ENCODE data around the gene PTPN14.
"Not testable (repeated sequence)": the region's sequence is repeated elsewhere in the genome, so short reads cannot be mapped to it uniquely, and the experiment has no call there.

PTPN14 gene

DNA sequence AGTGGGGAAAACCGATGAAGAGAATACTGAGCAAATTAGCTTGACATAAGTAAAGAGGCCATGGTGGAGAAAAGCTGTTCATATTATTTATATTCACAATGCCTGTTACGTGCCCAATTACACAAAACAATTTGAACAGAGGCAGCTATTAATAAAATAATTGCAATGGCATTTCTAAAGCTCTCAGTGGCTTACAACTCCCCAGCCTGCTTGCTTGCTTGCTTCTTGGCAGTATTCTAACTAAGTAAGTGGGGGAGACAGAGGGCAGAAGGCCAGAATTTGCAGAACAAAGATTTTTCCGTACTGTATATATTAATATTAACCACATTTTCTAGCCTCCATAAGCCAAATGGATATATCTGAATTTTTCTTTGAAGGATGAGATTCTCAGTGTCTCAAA lies 12.9 kb downstream of the PTPN14 start:
- H3K4me3 Mint-ChIP-seq, result no peak overlapping the region
- no peaks in the 10 kb centered on the region for H3K9me3 Mint-ChIP-seq

DNA sequence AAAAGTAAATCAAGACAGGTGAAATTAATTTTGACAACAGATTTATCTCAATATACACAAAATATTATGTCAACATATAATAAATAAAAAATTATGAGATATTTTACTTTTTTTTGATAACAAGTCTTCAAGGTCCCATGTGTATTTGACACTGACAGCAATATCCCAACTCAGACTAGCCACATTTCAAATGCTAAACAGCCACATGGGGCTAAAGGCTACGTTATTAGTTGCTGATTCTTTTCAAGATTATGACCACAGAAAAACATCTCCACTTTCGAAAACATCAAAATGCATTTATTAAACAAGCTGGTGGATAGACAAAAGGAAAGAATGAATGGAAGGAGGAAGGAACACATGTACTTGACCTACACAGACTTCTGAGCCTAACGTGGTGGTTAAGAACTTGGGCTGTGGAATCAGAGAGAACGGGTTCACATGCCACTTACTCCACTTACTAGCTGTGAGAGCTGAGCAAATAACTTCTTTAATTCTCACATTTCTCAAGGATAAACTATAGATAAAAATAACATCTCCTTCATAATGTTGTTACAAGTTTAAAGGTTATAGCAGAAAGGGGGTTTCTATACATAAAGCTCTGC lies 13.4 kb downstream of the PTPN14 start:
- Mint-ChIP-seq H3K36me3 (ENCODE audit: low read depth) (no peaks in the 10 kb centered on the region), H3K4me1 (ENCODE audit: low read depth) (no peaks in the 10 kb centered on the region), H3K27ac (no peak overlapping the region), H3K9me3 (no peaks in the 10 kb centered on the region), H3K4me3 (no peak overlapping the region), H3K27me3 (peaks cover 10% of the 10 kb centered on the region)
- no peak for DNase-seq

More for the DNA sequence above, 12.9 kb downstream of the PTPN14 start:
- Mint-ChIP-seq H3K4me1 (ENCODE audit: low read depth) (no peaks in the 10 kb centered on the region), H3K36me3 (ENCODE audit: low read depth) (no peaks in the 10 kb centered on the region), H3K27me3 (peaks cover 10% of the 10 kb centered on the region), H3K27ac (no peak overlapping the region)
- no peak for DNase-seq

DNA sequence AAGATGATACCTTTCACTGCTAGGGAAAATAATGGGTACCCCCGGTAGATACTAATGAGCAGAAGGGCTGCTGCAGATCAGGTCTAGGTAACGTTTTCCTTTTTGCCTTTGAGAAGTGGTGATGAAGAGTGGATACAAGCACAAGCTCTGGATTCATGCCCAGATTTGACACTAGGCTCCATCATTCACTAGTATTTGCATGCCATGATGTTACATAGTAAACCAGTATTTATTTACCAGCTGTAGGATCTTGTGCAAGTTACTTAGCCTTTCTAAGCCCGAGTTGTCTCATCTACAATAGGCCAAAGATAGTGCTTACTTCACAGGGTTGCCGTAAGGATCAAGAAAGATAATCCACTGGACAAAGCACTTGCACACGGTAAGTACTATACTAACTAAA lies 14.2 kb downstream of the PTPN14 start:
- H3K4me3 Mint-ChIP-seq, result no peak overlapping the region
- H3K9me3 Mint-ChIP-seq, result no peaks in the 10 kb centered on the region
- H3K27me3 Mint-ChIP-seq, result peaks cover 3% of the 10 kb centered on the region
- DNase-seq, result no peak
- no peaks in the 10 kb centered on the region for H3K36me3 Mint-ChIP-seq (ENCODE audit: low read depth)
- no peak overlapping the region for H3K27ac Mint-ChIP-seq
- H3K4me1 Mint-ChIP-seq (ENCODE audit: low read depth), result no peaks in the 10 kb centered on the region

DNA sequence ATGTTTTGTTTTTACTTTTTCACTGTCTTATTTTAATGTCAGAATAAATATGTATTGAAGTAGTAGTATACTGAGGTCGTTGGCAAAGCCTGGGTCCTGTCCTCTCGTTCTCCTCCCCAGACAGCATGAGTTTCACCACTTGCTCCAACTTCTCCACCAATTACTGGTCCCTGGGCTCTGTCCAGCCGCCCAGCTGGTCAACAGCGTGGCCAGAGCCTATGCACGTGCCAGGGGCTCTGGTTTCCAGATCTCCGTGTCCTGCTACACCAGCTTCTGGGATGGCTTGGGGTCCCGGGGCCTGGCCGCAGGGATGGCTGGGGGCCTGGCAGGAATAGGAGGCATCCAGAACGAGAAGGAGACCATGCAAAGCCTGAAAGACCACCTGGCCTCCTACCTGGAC lies 19.3 kb downstream of the PTPN14 start:
- peaks cover 2% of the 10 kb centered on the region for H3K27me3 Mint-ChIP-seq
- DNase-seq, result no peak
- H3K4me3 Mint-ChIP-seq, result no peak overlapping the region
- no peaks in the 10 kb centered on the region for H3K9me3 Mint-ChIP-seq
- no peak overlapping the region for H3K27ac Mint-ChIP-seq
- H3K4me1 Mint-ChIP-seq (ENCODE audit: low read depth), result no peaks in the 10 kb centered on the region
- no peaks in the 10 kb centered on the region for H3K36me3 Mint-ChIP-seq (ENCODE audit: low read depth)

DNA sequence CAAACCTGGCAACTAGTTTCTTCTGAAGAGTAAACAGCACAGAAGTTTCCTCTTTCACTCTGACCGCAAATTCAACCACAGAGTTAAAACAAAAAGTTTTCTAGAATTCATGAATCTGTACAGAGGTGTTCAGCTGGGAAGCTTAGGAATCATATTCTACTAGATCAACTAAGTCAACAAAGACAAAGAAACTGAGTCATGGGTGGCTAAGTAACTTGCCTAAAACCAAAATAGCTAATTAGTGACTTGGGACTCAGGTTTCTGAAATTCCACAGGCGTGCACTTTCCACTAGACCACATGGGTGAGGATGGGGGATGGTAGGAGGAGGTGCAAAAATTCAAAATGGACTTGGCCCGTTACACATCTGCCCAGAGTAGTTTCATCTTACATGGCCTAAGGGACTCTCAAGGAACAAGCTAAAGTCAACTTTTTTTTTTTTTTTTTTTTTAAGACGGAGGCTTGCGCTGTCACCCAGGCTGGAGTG lies 25.8 kb downstream of the PTPN14 start:
- H3K27me3 Mint-ChIP-seq, result peaks cover 13% of the 10 kb centered on the region
- H3K27ac Mint-ChIP-seq, result no peak overlapping the region
- H3K36me3 Mint-ChIP-seq (ENCODE audit: low read depth), result no peaks in the 10 kb centered on the region
- H3K4me3 Mint-ChIP-seq, result no peak overlapping the region
- no peak for DNase-seq
- no peaks in the 10 kb centered on the region for H3K9me3 Mint-ChIP-seq
- H3K4me1 Mint-ChIP-seq (ENCODE audit: low read depth), result peaks cover 4% of the 10 kb centered on the region

DNA sequence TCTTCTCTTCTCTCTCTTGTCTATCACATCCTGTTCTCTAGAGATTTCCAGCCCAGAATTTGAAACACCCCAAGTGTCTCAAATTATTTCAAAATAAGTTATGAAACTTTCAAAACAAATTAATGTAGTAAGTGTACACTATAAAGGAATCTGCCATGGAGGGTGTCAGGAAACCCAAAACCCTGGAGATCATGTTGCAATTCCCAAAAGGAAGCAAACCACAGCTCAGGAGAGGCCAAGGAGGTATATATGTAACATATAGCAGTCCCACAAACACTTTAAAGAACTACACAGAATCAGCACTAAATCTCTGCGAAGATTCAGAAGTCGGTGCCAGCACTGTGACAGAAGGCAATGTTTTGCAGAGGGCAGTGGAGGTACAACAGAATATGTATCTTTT lies 26.6 kb downstream of the PTPN14 start:
- peaks cover 4% of the 10 kb centered on the region for H3K4me1 Mint-ChIP-seq (ENCODE audit: low read depth)
- no peaks in the 10 kb centered on the region for H3K9me3 Mint-ChIP-seq
- H3K36me3 Mint-ChIP-seq (ENCODE audit: low read depth), result no peaks in the 10 kb centered on the region
- no peak for DNase-seq
- no peak overlapping the region for H3K4me3 Mint-ChIP-seq
- H3K27me3 Mint-ChIP-seq, result peaks cover 13% of the 10 kb centered on the region
- H3K27ac Mint-ChIP-seq, result no peak overlapping the region

DNA sequence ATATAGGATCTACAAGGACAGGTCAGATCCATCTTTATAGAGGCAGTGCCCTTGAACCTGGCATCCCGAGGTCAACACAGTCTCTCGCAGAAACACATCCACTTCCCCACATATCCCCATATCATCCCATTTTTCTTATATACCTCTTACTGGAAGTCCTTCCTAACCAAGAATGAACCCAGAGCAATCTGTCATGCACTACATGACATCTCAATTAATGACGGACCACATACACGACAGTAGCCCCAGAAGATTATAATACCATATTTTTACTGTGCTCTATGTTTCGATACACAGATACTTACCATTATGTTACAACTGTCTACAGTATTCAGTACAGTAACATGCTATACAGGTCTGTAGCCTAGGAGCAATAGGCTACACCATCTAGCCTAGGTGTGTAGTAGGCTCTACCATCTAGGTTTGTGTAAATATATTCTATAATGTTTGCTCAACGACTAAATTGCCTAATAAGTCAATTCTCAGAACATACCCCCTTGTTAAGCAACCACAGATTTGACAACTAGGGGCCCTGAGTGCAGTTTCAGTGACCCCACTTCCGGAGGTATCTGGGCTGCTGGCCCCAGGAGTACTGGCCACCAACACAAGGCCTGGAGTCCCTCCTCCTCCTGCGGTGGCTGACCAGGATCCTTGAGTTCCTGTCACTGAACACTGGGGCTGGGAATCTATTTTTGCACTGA lies 28.1 kb downstream of the PTPN14 start:
- peaks cover 10% of the 10 kb centered on the region for H3K27me3 Mint-ChIP-seq

DNA sequence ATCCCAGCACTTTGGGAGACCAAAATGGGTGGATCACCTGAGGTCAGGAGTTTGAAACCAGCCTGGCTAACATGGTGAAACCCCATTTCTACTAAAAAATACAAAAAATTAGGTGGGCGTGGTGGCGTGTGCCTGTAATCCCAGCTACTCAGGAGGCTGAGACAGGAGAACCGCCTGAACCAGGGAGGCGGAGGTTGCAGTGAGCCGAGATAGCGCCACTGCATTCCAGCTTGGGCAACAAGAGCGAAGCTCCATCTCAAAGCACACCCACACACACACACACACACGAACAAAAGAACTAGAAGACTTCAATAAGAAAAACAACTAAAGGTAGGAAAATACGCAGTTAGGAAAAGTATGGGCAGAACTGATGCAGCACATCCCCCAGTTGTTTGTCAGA lies 29.9 kb downstream of the PTPN14 start:
- not testable (repeated sequence) for H3K27ac Mint-ChIP-seq

More for the DNA sequence above, 28.1 kb downstream of the PTPN14 start:
- no peak for DNase-seq
- H3K4me1 Mint-ChIP-seq (ENCODE audit: low read depth), result peaks cover 4% of the 10 kb centered on the region
- no peaks in the 10 kb centered on the region for H3K9me3 Mint-ChIP-seq
- H3K4me3 Mint-ChIP-seq, result no peak overlapping the region
- H3K27ac Mint-ChIP-seq, result no peak overlapping the region
- H3K36me3 Mint-ChIP-seq (ENCODE audit: low read depth), result no peaks in the 10 kb centered on the region

DNA sequence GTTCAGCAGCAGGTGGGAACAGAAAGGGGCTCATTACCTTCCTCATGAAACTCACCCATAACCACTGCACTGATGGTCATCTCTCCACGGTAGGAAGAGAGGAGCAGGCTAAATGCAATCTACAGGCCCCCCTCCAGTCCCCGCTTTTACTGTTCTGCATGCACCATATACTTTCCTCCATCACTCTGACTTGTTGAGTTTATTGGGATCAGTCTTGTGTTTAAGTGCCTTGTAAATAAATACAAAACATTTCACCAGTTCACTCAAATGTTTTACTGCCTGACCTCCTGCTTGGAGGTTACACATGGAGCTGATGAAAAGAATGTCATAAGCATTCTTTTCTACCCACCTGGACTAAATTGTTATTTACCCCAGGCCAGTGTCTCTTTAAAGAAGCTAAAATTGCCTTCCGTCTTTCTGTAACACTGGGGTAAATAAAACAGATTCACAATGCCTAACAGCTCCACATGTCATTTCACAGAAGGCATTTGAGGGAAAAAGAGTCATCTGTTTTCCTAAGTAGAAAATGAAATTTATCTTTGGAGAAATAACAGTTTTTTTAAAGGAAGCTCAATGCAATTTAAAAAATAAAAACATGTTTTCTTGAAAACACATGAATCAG lies 30.7 kb downstream of the PTPN14 start:
- no peak overlapping the region for H3K27ac Mint-ChIP-seq
- no peaks in the 10 kb centered on the region for H3K9me3 Mint-ChIP-seq
- H3K36me3 Mint-ChIP-seq (ENCODE audit: low read depth), result no peaks in the 10 kb centered on the region
- DNase-seq, result no peak
- H3K4me3 Mint-ChIP-seq, result no peak overlapping the region
- H3K4me1 Mint-ChIP-seq (ENCODE audit: low read depth), result peaks cover 8% of the 10 kb centered on the region
- peaks cover 9% of the 10 kb centered on the region for H3K27me3 Mint-ChIP-seq

More for the DNA sequence above, 29.9 kb downstream of the PTPN14 start:
- H3K27me3 Mint-ChIP-seq, result peaks cover 13% of the 10 kb centered on the region
- not testable (repeated sequence) for H3K4me3 Mint-ChIP-seq; H3K4me1 Mint-ChIP-seq (ENCODE audit: low read depth); H3K36me3 Mint-ChIP-seq (ENCODE audit: low read depth); DNase-seq; H3K9me3 Mint-ChIP-seq

DNA sequence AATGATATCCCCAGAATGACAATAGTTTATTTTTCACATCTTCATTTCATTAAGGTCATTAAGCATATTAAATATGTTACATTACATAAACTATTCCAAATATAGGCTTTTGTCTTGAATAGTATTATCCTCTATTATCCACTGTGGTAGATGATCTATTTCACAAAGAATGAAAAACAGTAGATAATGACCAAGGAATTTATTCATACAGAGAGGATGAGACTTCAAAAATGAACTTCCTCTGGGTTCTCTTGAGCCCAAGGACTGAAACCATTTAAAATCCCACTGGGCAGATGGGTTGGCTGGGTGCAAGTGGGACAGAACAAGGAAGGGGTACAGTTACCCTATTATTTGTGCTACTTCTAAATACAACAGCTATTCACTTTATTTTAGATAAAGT lies 33.0 kb downstream of the PTPN14 start:
- H3K4me1 Mint-ChIP-seq (ENCODE audit: low read depth), result peaks cover 5% of the 10 kb centered on the region
- H3K27me3 Mint-ChIP-seq, result peaks cover 5% of the 10 kb centered on the region
- H3K27ac Mint-ChIP-seq, result no peak overlapping the region
- H3K4me3 Mint-ChIP-seq, result no peak overlapping the region
- H3K9me3 Mint-ChIP-seq, result no peaks in the 10 kb centered on the region
- DNase-seq, result no peak
- H3K36me3 Mint-ChIP-seq (ENCODE audit: low read depth), result no peaks in the 10 kb centered on the region

DNA sequence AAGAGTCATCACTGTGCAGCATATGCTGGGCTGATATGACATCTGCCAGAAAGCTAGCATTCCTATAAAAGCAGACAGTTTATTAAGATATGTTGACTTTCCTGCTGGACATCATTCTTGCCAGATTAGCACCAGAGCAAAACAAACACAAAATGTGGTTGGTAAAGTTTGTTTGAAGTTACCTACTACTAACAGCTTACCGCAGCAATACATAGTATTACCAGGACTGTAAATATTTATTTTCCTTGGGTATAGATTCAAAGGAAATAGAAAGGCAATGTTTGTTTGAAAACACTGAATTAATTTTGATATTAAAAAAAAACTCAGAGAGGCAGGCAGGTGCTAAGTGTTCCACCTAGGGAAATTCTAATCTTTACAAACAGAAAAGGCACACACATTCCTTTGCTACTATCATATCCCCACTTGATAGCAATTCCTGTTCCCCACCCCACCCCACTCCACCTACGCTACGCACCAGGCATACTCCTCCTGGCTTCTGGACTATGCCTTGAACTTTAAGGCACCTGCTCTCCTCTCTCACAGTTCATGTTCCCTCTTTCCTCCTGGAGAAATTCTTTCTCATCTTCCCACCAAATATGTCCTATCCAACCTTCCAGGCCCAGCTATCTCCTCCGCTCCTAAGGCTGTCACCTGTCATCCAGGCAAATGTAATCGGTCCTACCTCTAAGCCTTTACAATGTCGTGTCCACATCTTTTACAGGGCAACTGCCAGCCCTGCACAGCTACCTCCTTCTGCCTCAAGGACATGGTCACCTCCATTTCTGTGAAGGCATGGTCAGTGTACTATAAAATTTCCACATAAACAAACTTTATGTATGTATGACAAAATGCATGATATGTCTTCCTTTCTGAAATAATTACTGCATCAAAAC lies 34.7 kb downstream of the PTPN14 start:
- Mint-ChIP-seq H3K9me3 (no peaks in the 10 kb centered on the region), H3K4me3 (no peak overlapping the region), H3K27ac (no peak overlapping the region), H3K4me1 (ENCODE audit: low read depth) (peaks cover 5% of the 10 kb centered on the region), H3K27me3 (peaks cover 5% of the 10 kb centered on the region), H3K36me3 (ENCODE audit: low read depth) (no peaks in the 10 kb centered on the region)
- DNase-seq, result no peak

DNA sequence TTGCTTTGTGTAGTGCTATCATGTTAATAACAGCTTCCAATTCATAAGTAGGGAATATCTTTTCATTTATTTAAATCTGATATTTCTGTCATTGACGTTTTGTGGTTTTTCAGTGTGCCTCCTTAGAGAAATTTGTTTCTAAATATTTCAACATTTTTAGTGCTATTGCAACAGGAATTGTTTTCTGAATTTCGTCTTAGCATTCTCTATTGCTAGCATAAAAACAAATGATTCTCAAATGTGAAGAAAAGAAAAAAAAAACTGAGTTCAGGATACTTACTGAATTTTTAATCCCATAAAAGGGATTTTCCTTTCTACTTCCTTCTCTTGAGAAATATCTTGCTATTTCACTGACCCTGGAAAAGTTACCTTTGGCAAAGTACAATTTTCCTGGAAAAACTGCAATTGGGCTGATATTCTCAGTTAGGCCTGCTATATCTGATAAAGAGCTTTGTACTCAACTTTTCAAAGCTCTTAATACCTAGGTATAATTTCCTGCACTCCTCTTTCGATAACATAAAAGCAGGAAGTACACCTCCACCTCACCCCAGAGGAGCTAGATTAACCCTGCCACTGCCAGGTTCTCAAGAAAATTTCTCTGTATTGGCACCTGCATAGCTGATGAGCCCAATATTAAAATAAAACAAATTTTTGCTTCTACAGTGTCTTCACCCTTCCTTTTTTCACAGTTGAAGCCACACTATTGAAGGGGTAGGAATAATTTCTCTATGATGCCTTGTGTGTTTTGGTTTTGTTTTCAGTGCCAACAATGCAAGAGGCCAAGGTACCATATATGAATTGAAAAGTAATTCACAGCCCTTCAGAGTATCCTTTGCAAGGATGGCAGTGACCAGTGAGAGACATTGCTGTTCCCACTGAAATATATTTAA lies 35.6 kb downstream of the PTPN14 start:
- Mint-ChIP-seq H3K36me3 (ENCODE audit: low read depth) (no peaks in the 10 kb centered on the region), H3K27ac (no peak overlapping the region), H3K27me3 (peaks cover 5% of the 10 kb centered on the region), H3K9me3 (no peaks in the 10 kb centered on the region), H3K4me1 (ENCODE audit: low read depth) (peaks cover 5% of the 10 kb centered on the region), H3K4me3 (no peak overlapping the region)
- DNase-seq, result no peak

DNA sequence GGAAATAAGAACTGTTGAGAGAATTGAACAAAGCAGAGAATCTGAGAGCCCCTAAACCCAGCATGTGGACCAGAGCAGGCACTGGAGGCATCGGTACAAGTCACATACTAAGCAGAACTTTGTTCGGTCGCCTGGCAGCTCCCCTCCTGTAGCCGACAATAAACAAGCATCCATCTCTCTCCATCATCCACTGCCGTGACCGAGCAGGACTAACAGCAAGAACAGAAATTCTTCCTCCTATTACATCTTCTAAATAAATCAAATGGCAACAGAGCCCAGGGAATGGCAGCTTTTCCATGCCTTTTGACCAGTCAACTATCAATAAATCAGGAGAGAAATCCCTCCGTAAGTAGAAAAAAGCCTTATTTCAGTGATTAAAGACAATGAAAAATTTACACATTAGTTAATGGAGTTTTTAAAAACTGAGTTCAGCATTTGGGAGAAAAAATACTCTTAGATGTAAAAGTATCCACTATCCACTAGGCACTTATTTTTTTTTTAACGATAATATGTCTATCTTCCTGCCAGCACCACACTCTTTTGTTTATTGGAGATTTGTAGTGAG lies 36.5 kb downstream of the PTPN14 start:
- Mint-ChIP-seq H3K4me1 (ENCODE audit: low read depth) (peaks cover 5% of the 10 kb centered on the region), H3K4me3 (no peak overlapping the region), H3K9me3 (peaks cover 2% of the 10 kb centered on the region), H3K27me3 (peaks cover 7% of the 10 kb centered on the region), H3K27ac (no peak overlapping the region), H3K36me3 (ENCODE audit: low read depth) (no peaks in the 10 kb centered on the region)
- no peak for DNase-seq
